ENCODE data around the gene NTSR1. TPM values are rescaled to one million over a fixed set of nuclear protein-coding genes. Genes with fewer than 3 reads are reported as not detected.

Gene NTSR1
- total RNA-seq, 4 donors from 2014 or later = 0.76 TPM; not detected in 3

- Histone ChIP-seq H3K27me3 (no peaks in the 10 kb centered on the region), H3K4me3 (no peak overlapping the region), H3K4me1 (no peaks in the 10 kb centered on the region), H3K27ac (no peak overlapping the region), H3K36me3 (no peaks in the 10 kb centered on the region), H3K9me3 (no peaks in the 10 kb centered on the region)
- no peak for DNase-seq
- TF ChIP-seq POLR2A (IDR thresholded peaks at IDR 0.05) = no peak
- TF ChIP-seq CTCF (IDR thresholded peaks at IDR 0.05) = no peak
Observed at GRCh38 chr20:62760471-62760855, 51.8 kb downstream of the NTSR1 start.

- TF ChIP-seq POLR2A (IDR thresholded peaks at IDR 0.05) = no peak
- TF ChIP-seq CTCF (IDR thresholded peaks at IDR 0.05) = no peak
- Histone ChIP-seq H3K4me3 (no peak overlapping the region), H3K4me1 (no peaks in the 10 kb centered on the region), H3K27me3 (no peaks in the 10 kb centered on the region), H3K9me3 (no peaks in the 10 kb centered on the region), H3K27ac (no peak overlapping the region), H3K36me3 (no peaks in the 10 kb centered on the region)
- DNase-seq = no peak
Observed at GRCh38 chr20:62760856-62761758, 52.5 kb downstream of the NTSR1 start.

DNA sequence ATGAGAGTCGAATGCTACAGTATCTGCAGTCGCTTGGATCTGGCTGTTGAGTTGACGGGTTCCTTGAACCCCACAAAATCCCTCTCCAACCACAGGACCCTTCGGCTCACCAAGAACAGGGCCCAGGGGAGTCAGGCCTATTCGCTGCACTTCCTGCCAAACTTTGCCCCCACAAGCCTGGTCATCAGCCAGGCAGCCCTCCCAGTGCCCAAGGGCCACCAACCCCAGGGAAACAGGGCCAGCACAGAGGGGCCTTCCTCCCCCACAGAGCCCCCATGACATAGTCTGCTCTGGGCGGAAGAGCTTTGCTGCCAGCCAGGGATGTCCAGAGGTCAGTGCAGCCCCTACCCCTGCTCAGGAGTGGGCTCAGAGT, 53.1 kb downstream of the NTSR1 start:
- no peak for TF ChIP-seq CTCF (IDR thresholded peaks at IDR 0.05)
- Histone ChIP-seq H3K4me3 (no peak overlapping the region), H3K27ac (no peak overlapping the region), H3K4me1 (no peaks in the 10 kb centered on the region), H3K9me3 (no peaks in the 10 kb centered on the region), H3K27me3 (no peaks in the 10 kb centered on the region), H3K36me3 (no peaks in the 10 kb centered on the region)
- no peak for DNase-seq

DNA sequence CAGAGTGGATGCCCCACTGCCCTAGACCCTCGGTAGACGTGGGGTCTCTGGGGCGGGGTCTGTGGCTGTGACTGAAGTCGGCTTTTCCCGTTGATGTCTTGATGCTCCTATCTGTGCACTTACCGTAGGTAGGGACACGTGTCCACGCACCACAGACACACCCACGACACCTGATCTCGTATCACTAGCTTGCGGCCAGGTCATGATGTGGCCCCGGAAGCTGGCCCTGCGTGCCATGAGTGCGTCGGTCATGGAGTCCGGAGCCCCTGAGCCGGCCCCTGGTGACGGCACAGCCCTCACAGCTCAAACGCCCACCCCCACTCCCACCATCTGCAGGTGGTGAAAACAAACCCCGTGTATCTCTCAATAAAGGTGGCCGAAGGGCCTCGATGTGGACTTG, 53.7 kb downstream of the NTSR1 start:
- no peak overlapping the region for H3K4me3 ChIP-seq
- H3K36me3 ChIP-seq = no peaks in the 10 kb centered on the region
- TF ChIP-seq CTCF (IDR thresholded peaks at IDR 0.05) (no peak), POLR2A (IDR thresholded peaks at IDR 0.05) (no peak)
- DNase-seq = no peak
- no peaks in the 10 kb centered on the region for H3K9me3 ChIP-seq
- H3K4me1 ChIP-seq = no peaks in the 10 kb centered on the region
- H3K27me3 ChIP-seq = no peaks in the 10 kb centered on the region
- H3K27ac ChIP-seq = no peak overlapping the region

DNA sequence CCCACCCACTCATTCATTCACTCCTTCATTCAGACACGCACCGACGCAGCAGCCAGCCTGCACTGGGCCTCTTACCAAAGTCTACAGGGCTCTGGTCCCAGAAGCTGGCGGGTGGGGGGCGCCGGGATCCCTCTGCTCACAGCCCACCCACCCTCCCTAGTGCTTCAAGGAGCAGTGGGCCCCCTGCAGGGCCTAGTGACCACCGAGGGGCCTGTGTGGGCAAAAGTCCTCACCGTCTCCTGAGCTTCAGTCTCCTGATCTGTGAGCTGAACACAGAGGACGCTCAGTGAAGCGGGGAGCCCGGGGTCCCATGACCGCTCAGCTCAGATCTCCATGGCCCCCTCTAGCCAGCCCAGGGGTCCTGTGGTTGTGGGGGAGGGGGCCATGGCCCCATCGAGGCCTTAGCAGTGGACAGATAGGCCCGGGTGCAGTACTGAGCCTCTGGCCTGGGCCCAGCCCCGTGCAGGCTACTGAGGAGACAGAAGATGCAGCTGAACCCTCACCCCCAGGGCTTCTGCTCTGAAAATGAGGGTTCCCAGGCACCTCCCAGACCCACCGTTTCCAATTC, 54.2 kb downstream of the NTSR1 start:
- no peaks in the 10 kb centered on the region for H3K27me3 ChIP-seq
- TF ChIP-seq POLR2A (IDR thresholded peaks at IDR 0.05) = no peak
- no peak for TF ChIP-seq CTCF (IDR thresholded peaks at IDR 0.05)
- no peak overlapping the region for H3K4me3 ChIP-seq
- no peaks in the 10 kb centered on the region for H3K36me3 ChIP-seq
- no peak overlapping the region for H3K27ac ChIP-seq
- no peaks in the 10 kb centered on the region for H3K4me1 ChIP-seq
- no peak for DNase-seq
- H3K9me3 ChIP-seq = no peaks in the 10 kb centered on the region

Data from Peyer's patch (tissue), 4 donors.